Measurements from ENCODE around the gene GRM2. TPM values are rescaled to one million over a fixed set of nuclear protein-coding genes. Genes with fewer than 3 reads are reported as not detected.

The GRM2 gene
- total RNA-seq, 1 experiment from 2014 or later: 1.9 TPM

DNA sequence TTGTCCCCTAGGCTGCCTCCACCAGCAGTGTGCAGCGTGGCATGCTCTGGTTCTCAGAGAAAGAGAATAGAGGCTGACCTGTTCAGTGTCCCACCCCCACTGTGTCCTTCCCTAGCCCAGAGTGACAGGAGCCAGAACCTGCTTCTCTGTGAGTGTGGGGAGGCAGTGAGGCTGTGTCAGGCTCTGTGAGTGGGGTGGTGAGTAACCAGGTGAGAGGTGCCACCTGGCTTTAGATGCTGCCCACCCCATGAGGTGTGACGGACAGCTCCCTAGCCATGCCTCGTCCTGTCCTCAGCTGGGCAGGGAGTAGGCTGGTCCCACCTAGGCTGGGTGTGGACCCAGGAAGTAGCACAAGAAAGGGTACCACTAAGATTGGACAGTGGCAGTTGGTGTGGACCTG, 29.5 kb upstream of the GRM2 start:
- Mint-ChIP-seq H3K9me3 (no peaks in the 10 kb centered on the region), H3K4me3 (no peak overlapping the region), H3K4me1 (peaks cover 23 to 24% of the 10 kb centered on the region in 2 experiments), H3K27ac (no peak overlapping the region), H3K27me3 (ENCODE audit: low read depth) (no peaks in the 10 kb centered on the region; the same call in 1 of the 2 replicates), H3K36me3 (ENCODE audit: insufficient read depth in 1 of 3, low read depth in 3 of 3) (no peaks in the 10 kb centered on the region)
- H3K9ac ChIP-seq (ENCODE audit: extremely low read depth, insufficient read length, low read length): no peak overlapping the region
- no peak overlapping the region for H2AK5ac ChIP-seq (ENCODE audit: insufficient read length, low read length)
- H2AFZ ChIP-seq (ENCODE audit: low read length): no peak overlapping the region
- H3K79me2 ChIP-seq (ENCODE audit: insufficient read depth, low read length): no peaks in the 10 kb centered on the region
- H3K4me1 ChIP-seq (ENCODE audit: insufficient read depth, low read length): peaks cover 2% of the 10 kb centered on the region; the same call in 1 of the 2 replicates
- H4K91ac ChIP-seq (ENCODE audit: insufficient read length, low read depth, low read length): no peak overlapping the region
- no peak overlapping the region for H3T11ph ChIP-seq (ENCODE audit: low read length)
- no peak overlapping the region for H2BK20ac ChIP-seq (ENCODE audit: low read depth, low read length, poor library complexity, severe bottlenecking)
- H3K23ac ChIP-seq (ENCODE audit: insufficient read length, low read depth, low read length): no peak overlapping the region
- no peak overlapping the region for H3K4me2 ChIP-seq (ENCODE audit: insufficient read depth, insufficient read length, low read length)
- no peaks in the 10 kb centered on the region for H3K23me2 ChIP-seq (ENCODE audit: insufficient read length, low read depth, low read length, poor library complexity, severe bottlenecking)
- TF ChIP-seq, protein P1, sequence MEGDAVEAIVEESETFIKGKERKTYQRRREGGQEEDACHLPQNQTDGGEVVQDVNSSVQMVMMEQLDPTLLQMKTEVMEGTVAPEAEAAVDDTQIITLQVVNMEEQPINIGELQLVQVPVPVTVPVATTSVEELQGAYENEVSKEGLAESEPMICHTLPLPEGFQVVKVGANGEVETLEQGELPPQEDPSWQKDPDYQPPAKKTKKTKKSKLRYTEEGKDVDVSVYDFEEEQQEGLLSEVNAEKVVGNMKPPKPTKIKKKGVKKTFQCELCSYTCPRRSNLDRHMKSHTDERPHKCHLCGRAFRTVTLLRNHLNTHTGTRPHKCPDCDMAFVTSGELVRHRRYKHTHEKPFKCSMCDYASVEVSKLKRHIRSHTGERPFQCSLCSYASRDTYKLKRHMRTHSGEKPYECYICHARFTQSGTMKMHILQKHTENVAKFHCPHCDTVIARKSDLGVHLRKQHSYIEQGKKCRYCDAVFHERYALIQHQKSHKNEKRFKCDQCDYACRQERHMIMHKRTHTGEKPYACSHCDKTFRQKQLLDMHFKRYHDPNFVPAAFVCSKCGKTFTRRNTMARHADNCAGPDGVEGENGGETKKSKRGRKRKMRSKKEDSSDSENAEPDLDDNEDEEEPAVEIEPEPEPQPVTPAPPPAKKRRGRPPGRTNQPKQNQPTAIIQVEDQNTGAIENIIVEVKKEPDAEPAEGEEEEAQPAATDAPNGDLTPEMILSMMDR (conservative IDR thresholded peaks at IDR 0.05): no peak
- H2BK120ac ChIP-seq (ENCODE audit: low read depth, low read length, poor library complexity, severe bottlenecking): no peak overlapping the region
- H2BK5ac ChIP-seq (ENCODE audit: insufficient read length, low read length): no peak overlapping the region
- H3K56ac ChIP-seq (ENCODE audit: insufficient read length, low read depth, low read length): no peak overlapping the region
- DNase-seq: no peak
- H3K27ac ChIP-seq (ENCODE audit: insufficient read length, low read depth, low read length): no peak overlapping the region
- no peaks in the 10 kb centered on the region for H3K9me3 ChIP-seq (ENCODE audit: control insufficient read depth, low read depth, low read length)
- H3K79me1 ChIP-seq (ENCODE audit: insufficient read depth, low read depth, low read length, poor library complexity, severe bottlenecking): no peaks in the 10 kb centered on the region
- WGBS (ENCODE audit: extremely low coverage, insufficient read length, low lambda C conversion rate): no CpG with 5 or more reads among the region's 3 CpGs
- no peaks in the 10 kb centered on the region for H4K20me1 ChIP-seq (ENCODE audit: control insufficient read depth, insufficient read depth, insufficient read length)
- no peak overlapping the region for H3K14ac ChIP-seq (ENCODE audit: insufficient read depth, low read length)
- H2BK12ac ChIP-seq (ENCODE audit: insufficient read length, low read depth, low read length): no peak overlapping the region
- no peak overlapping the region for H3K4ac ChIP-seq (ENCODE audit: low read depth, low read length)
- H3K27me3 ChIP-seq (ENCODE audit: insufficient read depth, low read length): no peaks in the 10 kb centered on the region
- H2BK15ac ChIP-seq (ENCODE audit: low read depth, low read length): no peak overlapping the region
- no peak overlapping the region for H4K8ac ChIP-seq (replicated peaks; ENCODE audit: insufficient read length, low read depth, low read length)
- H3K18ac ChIP-seq (ENCODE audit: insufficient read length, low read depth, low read length): no peak overlapping the region
- H4K5ac ChIP-seq (ENCODE audit: insufficient read length, low read depth, low read length): no peak overlapping the region
